Mesothelial cell of epicardium (in vitro differentiated cells): ENCODE results near the gene ADARB2. TPM values are rescaled to one million over a fixed set of nuclear protein-coding genes. Genes with fewer than 3 reads are reported as not detected.

Experiments
- DNase-seq, 2 experiments: peaks; one replicate each; pipeline ENCODE4 v3.0.0; 2021; ENCODE audit warnings: low spot score in 2 of 2; ENCODE audit not compliant: unreplicated experiment in 2 of 2
- H3K27ac Mint-ChIP-seq: 2 replicates; pipeline ENCODE4 v1.8.0; 2021; ENCODE audit warnings: mixed read lengths
- H3K27me3 Mint-ChIP-seq: 2 replicates; pipeline ENCODE4 v1.8.0; 2021; ENCODE audit warnings: low read depth, mixed read lengths
- H3K36me3 Mint-ChIP-seq: 2 replicates; pipeline ENCODE4 v1.8.0; 2021; ENCODE audit warnings: mixed read lengths
- H3K4me1 Mint-ChIP-seq: 2 replicates; pipeline ENCODE4 v1.8.0; 2021; ENCODE audit warnings: mixed read lengths
- H3K4me3 Mint-ChIP-seq: 2 replicates; pipeline ENCODE4 v1.8.0; 2021; ENCODE audit warnings: mild to moderate bottlenecking, moderate library complexity, mixed read lengths
- H3K9me3 Mint-ChIP-seq: 2 replicates; pipeline ENCODE4 v1.8.0; 2021; ENCODE audit warnings: mixed read lengths
- CTCF ChIP-seq: fragments of 200-600 bp; sonication (generic); IDR thresholded peaks from one replicate; pipeline ENCODE4 v1.5.0; 2021; ENCODE audit warnings: antibody characterized with exemption; ENCODE audit not compliant: unreplicated experiment
- total RNA-seq: library from RNA; stranded (reverse); gene quantifications from 3 replicates; pipeline ENCODE4 v1.2.1, GENCODE V29; 2021

ADARB2 gene
- total RNA-seq, 1 donor from 2014 or later: 0.38 TPM

GRCh38 chr10:1706256-1706655 is 31.1 kb downstream of the ADARB2 start:
- Mint-ChIP-seq H3K4me3 (no peak overlapping the region), H3K27ac (no peak overlapping the region), H3K27me3 (peaks cover 13% of the 10 kb centered on the region), H3K9me3 (peaks cover 30% of the 10 kb centered on the region), H3K36me3 (no peaks in the 10 kb centered on the region), H3K4me1 (no peaks in the 10 kb centered on the region)
- no peak for TF ChIP-seq CTCF
- no peak for DNase-seq

- Mint-ChIP-seq H3K4me3 (no peak overlapping the region), H3K4me1 (no peaks in the 10 kb centered on the region), H3K9me3 (peaks cover 20% of the 10 kb centered on the region), H3K27ac (no peak overlapping the region), H3K27me3 (no peaks in the 10 kb centered on the region), H3K36me3 (no peaks in the 10 kb centered on the region)
- TF ChIP-seq CTCF: no peak
- no peak for DNase-seq
These were observed 39.1 kb downstream of the ADARB2 start for GRCh38 chr10:1698185-1698584.

- Mint-ChIP-seq H3K9me3 (peaks cover 6% of the 10 kb centered on the region), H3K4me1 (no peaks in the 10 kb centered on the region), H3K36me3 (no peaks in the 10 kb centered on the region), H3K4me3 (no peak overlapping the region), H3K27me3 (peaks cover 6% of the 10 kb centered on the region), H3K27ac (no peak overlapping the region)
- DNase-seq: no peak
- TF ChIP-seq CTCF: no peak
These were observed 41.2 kb downstream of the ADARB2 start for GRCh38 chr10:1696106-1696505.

- H3K27ac Mint-ChIP-seq: no peak overlapping the region
These were observed 47.2 kb downstream of the ADARB2 start for GRCh38 chr10:1690086-1690485.

GRCh38 chr10:1688531-1688930 is 48.8 kb downstream of the ADARB2 start:
- Mint-ChIP-seq H3K4me3 (no peak overlapping the region), H3K27me3 (peaks cover 7% of the 10 kb centered on the region), H3K27ac (no peak overlapping the region)

More at GRCh38 chr10:1690086-1690485, 47.2 kb downstream of the ADARB2 start:
- no peak for DNase-seq
- Mint-ChIP-seq H3K4me1 (no peaks in the 10 kb centered on the region), H3K27me3 (peaks cover 7% of the 10 kb centered on the region), H3K4me3 (no peak overlapping the region), H3K9me3 (peaks cover 14% of the 10 kb centered on the region), H3K36me3 (no peaks in the 10 kb centered on the region)
- TF ChIP-seq CTCF: no peak

More at GRCh38 chr10:1688531-1688930, 48.8 kb downstream of the ADARB2 start:
- no peak for TF ChIP-seq CTCF
- H3K4me1 Mint-ChIP-seq: no peaks in the 10 kb centered on the region
- DNase-seq: no peak
- peaks cover 14% of the 10 kb centered on the region for H3K9me3 Mint-ChIP-seq
- no peaks in the 10 kb centered on the region for H3K36me3 Mint-ChIP-seq
